ENCODE results near the gene ZBED1. TPM values are rescaled to one million over a fixed set of nuclear protein-coding genes. Genes with fewer than 3 reads are reported as not detected.
A peak's percentile ranks its signal among the peaks of the same experiment; 100 is the strongest.

Gene ZBED1
- total and polyA plus RNA-seq, 3 experiments from 2014 or later, result 28.0 to 41.9 (median 30.0) TPM

GRCh38 chrX:2446815-2447214 is 54.0 kb downstream of the ZBED1 start:
- H3K9me3 Mint-ChIP-seq, result peaks cover 0 to 4% (median 0%) of the 10 kb centered on the region in 5 donors
- no peak overlapping the region for H3K4me3 ChIP-seq (ENCODE audit: low read length)
- H3K4me1 Mint-ChIP-seq, result peaks cover 12 to 18% (median 13%) of the 10 kb centered on the region in 3 donors
- no peak overlapping the region for H3K4me3 Mint-ChIP-seq
- H3K36me3 Mint-ChIP-seq, result peaks cover 2 to 12% (median 11%) of the 10 kb centered on the region in 3 donors
- H3K36me3 ChIP-seq (ENCODE audit: insufficient read depth, low read length), result no peaks in the 10 kb centered on the region
- ChIA-PET POLR2A (no interaction called here), CTCF (no interaction called here)
- DNase-seq, result no peak
- H3K27me3 Mint-ChIP-seq, result no peaks in the 10 kb centered on the region
- no peaks in the 10 kb centered on the region for H3K27me3 ChIP-seq (ENCODE audit: insufficient read depth, low read length, poor library complexity, severe bottlenecking)
- H3K27ac Mint-ChIP-seq, result no peak overlapping the region
- H3K27ac ChIP-seq (ENCODE audit: low read depth, low read length), result no peak overlapping the region
- no peaks in the 10 kb centered on the region for H3K9me3 ChIP-seq (ENCODE audit: low read length)
- H3K4me1 ChIP-seq (ENCODE audit: insufficient read depth, low read length), result no peaks in the 10 kb centered on the region

- Mint-ChIP-seq H3K36me3 (peaks cover 6 to 17% (median 13%) of the 10 kb centered on the region in 3 donors), H3K27ac (no peak overlapping the region), H3K4me1 (peaks cover 4 to 11% (median 7%) of the 10 kb centered on the region in 3 donors), H3K27me3 (no peaks in the 10 kb centered on the region), H3K4me3 (no peak overlapping the region), H3K9me3 (peaks cover 0 to 4% (median 0%) of the 10 kb centered on the region in 5 donors)
- Histone ChIP-seq H3K4me3 (ENCODE audit: low read length) (no peak overlapping the region), H3K36me3 (ENCODE audit: insufficient read depth, low read length) (no peaks in the 10 kb centered on the region), H3K27ac (ENCODE audit: low read depth, low read length) (no peak overlapping the region), H3K4me1 (ENCODE audit: insufficient read depth, low read length) (no peaks in the 10 kb centered on the region), H3K27me3 (ENCODE audit: insufficient read depth, low read length, poor library complexity, severe bottlenecking) (no peaks in the 10 kb centered on the region), H3K9me3 (ENCODE audit: low read length) (no peaks in the 10 kb centered on the region)
- ChIA-PET CTCF (no interaction called here), POLR2A (no interaction called here)
- DNase-seq, result no peak
Observed at GRCh38 chrX:2445662-2446623, 54.8 kb downstream of the ZBED1 start.

DNA sequence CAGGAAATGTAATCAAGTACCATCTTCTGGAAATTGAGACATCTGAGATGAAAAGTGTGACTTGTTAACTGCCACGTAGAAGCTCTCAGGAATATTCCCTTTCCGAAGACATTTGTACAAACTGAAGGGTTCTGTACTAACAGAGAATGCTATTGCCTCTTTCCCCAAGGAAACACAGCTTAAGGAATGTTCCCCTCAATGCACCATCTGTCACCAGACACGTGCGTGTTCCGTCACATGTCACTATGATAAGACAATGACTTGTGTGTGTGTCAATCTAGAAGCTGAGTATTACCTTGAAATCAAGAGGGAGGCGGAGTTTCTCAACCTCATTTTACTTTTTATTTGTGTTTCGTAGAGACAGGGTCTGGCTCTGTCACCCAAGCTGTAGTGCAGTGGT is 58.1 kb downstream of the ZBED1 start:
- DNase-seq, result no peak
- Histone ChIP-seq H3K36me3 (ENCODE audit: insufficient read depth, low read length) (no peaks in the 10 kb centered on the region), H3K27ac (ENCODE audit: low read depth, low read length) (no peak overlapping the region), H3K9me3 (ENCODE audit: low read length) (no peaks in the 10 kb centered on the region), H3K4me3 (ENCODE audit: low read length) (no peak overlapping the region), H3K4me1 (ENCODE audit: insufficient read depth, low read length) (no peaks in the 10 kb centered on the region), H3K27me3 (ENCODE audit: insufficient read depth, low read length, poor library complexity, severe bottlenecking) (no peaks in the 10 kb centered on the region)
- H3K9me3 Mint-ChIP-seq, result peaks cover 0 to 4% (median 0%) of the 10 kb centered on the region in 5 donors
- H3K27ac Mint-ChIP-seq, result no peak overlapping the region
- H3K4me3 Mint-ChIP-seq, result no peak overlapping the region
- POLR2A ChIA-PET, result no interaction called here
- CTCF ChIA-PET, result no interaction called here
- peaks cover 0 to 5% (median 3%) of the 10 kb centered on the region in 3 donors for H3K4me1 Mint-ChIP-seq
- no peaks in the 10 kb centered on the region for H3K27me3 Mint-ChIP-seq
- H3K36me3 Mint-ChIP-seq, result peaks cover 10 to 38% (median 25%) of the 10 kb centered on the region in 3 donors

DNA sequence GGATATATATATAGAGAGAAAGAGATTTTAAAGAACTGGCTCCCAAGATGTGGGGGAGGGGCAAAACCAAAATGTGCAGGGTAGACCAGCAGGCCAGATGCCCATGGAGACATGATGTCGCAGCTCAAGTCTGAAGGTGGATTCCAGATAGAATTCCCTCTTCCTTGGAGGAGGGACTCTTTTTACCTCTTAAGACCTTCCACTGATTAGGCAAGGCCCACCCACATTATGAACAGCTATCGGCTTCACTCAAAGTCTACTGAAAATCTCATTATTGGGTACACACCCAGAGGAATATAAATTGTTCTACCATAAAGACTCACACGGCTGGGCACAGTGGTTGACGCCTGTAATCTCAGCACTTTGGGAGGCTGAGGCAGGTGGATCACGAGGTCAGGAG is 59.3 kb downstream of the ZBED1 start:
- no peaks in the 10 kb centered on the region for H3K9me3 ChIP-seq (ENCODE audit: low read length)
- Mint-ChIP-seq H3K9me3 (no peaks in the 10 kb centered on the region), H3K27me3 (no peaks in the 10 kb centered on the region), H3K4me3 (no peak overlapping the region), H3K4me1 (peaks cover 0 to 5% (median 3%) of the 10 kb centered on the region in 3 donors), H3K27ac (no peak overlapping the region), H3K36me3 (peaks cover 11 to 33% (median 19%) of the 10 kb centered on the region in 3 donors)
- H3K27me3 ChIP-seq (ENCODE audit: insufficient read depth, low read length, poor library complexity, severe bottlenecking), result no peaks in the 10 kb centered on the region
- H3K27ac ChIP-seq (ENCODE audit: low read depth, low read length), result no peak overlapping the region
- no peak for DNase-seq
- no peaks in the 10 kb centered on the region for H3K4me1 ChIP-seq (ENCODE audit: insufficient read depth, low read length)
- CTCF ChIA-PET, result no interaction called here
- no peak overlapping the region for H3K4me3 ChIP-seq (ENCODE audit: low read length)
- no peaks in the 10 kb centered on the region for H3K36me3 ChIP-seq (ENCODE audit: insufficient read depth, low read length)
- POLR2A ChIA-PET, result no interaction called here

GRCh38 chrX:2439613-2440012 is 61.2 kb downstream of the ZBED1 start:
- DNase-seq, result no peak
- ChIA-PET POLR2A (no interaction called here), CTCF (no interaction called here)
- H3K27me3 Mint-ChIP-seq, result no peaks in the 10 kb centered on the region
- H3K36me3 Mint-ChIP-seq, result peaks cover 15 to 42% (median 25%) of the 10 kb centered on the region in 3 donors
- H3K9me3 ChIP-seq (ENCODE audit: low read length), result no peaks in the 10 kb centered on the region
- no peak overlapping the region for H3K27ac ChIP-seq (ENCODE audit: low read depth, low read length)
- H3K4me1 ChIP-seq (ENCODE audit: insufficient read depth, low read length), result no peaks in the 10 kb centered on the region
- H3K4me1 Mint-ChIP-seq, result peaks cover 0 to 7% (median 5%) of the 10 kb centered on the region in 3 donors
- no peaks in the 10 kb centered on the region for H3K27me3 ChIP-seq (ENCODE audit: insufficient read depth, low read length, poor library complexity, severe bottlenecking)
- no peak overlapping the region for H3K4me3 Mint-ChIP-seq
- peak overlapping the region in 1 of 8 donors; percentile 84 for H3K27ac Mint-ChIP-seq
- no peaks in the 10 kb centered on the region for H3K9me3 Mint-ChIP-seq
- H3K36me3 ChIP-seq (ENCODE audit: insufficient read depth, low read length), result no peaks in the 10 kb centered on the region
- no peak overlapping the region for H3K4me3 ChIP-seq (ENCODE audit: low read length)

Other genes starting within 250 kb of the ZBED1 start
- 10 to 100 TPM; 25.3 to 26.6 TPM for gene DHRSX, start within 50 bp of the ZBED1 start, total RNA-seq
- gene DHRSX, start within 50 bp of the ZBED1 start, polyA plus RNA-seq, result 21.5 TPM
- 100 to 1,000 TPM; 234 to 240 TPM for gene CD99, start 190.3 kb upstream of the ZBED1 start, total RNA-seq
- gene CD99, start 190.3 kb upstream of the ZBED1 start, polyA plus RNA-seq, result 548 TPM

All from CD8-positive, alpha-beta memory T cell (primary cell).